ENCODE data around the gene GNAQ.

GRCh38 chr9:77949751-77950436 is 81.7 kb downstream of the GNAQ start:
- TF ChIP-seq POLR2AphosphoS5 (IDR thresholded peaks at IDR 0.05; ENCODE audit: low read depth, low read length): no peak
- no peak for TF ChIP-seq REST (IDR thresholded peaks at IDR 0.05; ENCODE audit: insufficient read depth in 1 of 2, low read depth in 2 of 2, low read length in 2 of 2)
- no peak for TF ChIP-seq SIN3A (IDR thresholded peaks at IDR 0.05; ENCODE audit: borderline replicate concordance, insufficient read depth, low read length)

Measured in PFSK-1 (cell line).